Measurements from ENCODE around the gene ZG16.

DNA sequence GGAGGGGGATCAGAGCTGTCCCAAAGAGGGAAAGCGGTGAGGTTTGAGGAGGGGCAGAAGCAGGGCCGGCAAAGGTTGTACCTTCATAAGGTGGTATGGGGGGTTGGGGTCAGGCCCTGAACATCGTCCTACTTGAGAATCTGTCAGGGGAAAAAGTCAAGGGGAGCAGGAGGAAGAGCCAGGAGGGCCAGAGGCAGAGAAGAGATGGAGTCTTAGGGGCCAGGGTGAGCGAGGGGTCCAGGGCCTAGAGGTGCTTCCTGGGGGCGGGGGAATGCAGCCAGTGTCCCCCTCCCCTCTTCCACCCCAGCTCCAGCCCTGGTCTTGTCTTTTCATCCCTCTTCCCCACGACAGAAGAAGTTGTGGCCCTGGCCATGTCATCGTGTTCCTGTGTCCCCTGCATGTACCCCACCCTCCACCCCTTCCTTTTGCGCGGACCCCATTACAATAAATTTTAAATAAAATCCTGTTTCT, 32.7 kb downstream of the ZG16 start:
- TF ChIP-seq, protein P1, sequence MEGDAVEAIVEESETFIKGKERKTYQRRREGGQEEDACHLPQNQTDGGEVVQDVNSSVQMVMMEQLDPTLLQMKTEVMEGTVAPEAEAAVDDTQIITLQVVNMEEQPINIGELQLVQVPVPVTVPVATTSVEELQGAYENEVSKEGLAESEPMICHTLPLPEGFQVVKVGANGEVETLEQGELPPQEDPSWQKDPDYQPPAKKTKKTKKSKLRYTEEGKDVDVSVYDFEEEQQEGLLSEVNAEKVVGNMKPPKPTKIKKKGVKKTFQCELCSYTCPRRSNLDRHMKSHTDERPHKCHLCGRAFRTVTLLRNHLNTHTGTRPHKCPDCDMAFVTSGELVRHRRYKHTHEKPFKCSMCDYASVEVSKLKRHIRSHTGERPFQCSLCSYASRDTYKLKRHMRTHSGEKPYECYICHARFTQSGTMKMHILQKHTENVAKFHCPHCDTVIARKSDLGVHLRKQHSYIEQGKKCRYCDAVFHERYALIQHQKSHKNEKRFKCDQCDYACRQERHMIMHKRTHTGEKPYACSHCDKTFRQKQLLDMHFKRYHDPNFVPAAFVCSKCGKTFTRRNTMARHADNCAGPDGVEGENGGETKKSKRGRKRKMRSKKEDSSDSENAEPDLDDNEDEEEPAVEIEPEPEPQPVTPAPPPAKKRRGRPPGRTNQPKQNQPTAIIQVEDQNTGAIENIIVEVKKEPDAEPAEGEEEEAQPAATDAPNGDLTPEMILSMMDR (IDR thresholded peaks at IDR 0.05; ENCODE audit: low read depth, low read length, missing input control), result no peak
- TF ChIP-seq TAF1 (conservative IDR thresholded peaks at IDR 0.05) (no peak), HNF4G (IDR thresholded peaks at IDR 0.05) (no peak), JUND (IDR thresholded peaks at IDR 0.05) (no peak), RAD21 (IDR thresholded peaks at IDR 0.05) (no peak), SP1 (IDR thresholded peaks at IDR 0.05) (no peak)
- TF ChIP-seq, protein P2, sequence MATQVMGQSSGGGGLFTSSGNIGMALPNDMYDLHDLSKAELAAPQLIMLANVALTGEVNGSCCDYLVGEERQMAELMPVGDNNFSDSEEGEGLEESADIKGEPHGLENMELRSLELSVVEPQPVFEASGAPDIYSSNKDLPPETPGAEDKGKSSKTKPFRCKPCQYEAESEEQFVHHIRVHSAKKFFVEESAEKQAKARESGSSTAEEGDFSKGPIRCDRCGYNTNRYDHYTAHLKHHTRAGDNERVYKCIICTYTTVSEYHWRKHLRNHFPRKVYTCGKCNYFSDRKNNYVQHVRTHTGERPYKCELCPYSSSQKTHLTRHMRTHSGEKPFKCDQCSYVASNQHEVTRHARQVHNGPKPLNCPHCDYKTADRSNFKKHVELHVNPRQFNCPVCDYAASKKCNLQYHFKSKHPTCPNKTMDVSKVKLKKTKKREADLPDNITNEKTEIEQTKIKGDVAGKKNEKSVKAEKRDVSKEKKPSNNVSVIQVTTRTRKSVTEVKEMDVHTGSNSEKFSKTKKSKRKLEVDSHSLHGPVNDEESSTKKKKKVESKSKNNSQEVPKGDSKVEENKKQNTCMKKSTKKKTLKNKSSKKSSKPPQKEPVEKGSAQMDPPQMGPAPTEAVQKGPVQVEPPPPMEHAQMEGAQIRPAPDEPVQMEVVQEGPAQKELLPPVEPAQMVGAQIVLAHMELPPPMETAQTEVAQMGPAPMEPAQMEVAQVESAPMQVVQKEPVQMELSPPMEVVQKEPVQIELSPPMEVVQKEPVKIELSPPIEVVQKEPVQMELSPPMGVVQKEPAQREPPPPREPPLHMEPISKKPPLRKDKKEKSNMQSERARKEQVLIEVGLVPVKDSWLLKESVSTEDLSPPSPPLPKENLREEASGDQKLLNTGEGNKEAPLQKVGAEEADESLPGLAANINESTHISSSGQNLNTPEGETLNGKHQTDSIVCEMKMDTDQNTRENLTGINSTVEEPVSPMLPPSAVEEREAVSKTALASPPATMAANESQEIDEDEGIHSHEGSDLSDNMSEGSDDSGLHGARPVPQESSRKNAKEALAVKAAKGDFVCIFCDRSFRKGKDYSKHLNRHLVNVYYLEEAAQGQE (IDR thresholded peaks at IDR 0.05), result no peak
- TF ChIP-seq, protein P3, sequence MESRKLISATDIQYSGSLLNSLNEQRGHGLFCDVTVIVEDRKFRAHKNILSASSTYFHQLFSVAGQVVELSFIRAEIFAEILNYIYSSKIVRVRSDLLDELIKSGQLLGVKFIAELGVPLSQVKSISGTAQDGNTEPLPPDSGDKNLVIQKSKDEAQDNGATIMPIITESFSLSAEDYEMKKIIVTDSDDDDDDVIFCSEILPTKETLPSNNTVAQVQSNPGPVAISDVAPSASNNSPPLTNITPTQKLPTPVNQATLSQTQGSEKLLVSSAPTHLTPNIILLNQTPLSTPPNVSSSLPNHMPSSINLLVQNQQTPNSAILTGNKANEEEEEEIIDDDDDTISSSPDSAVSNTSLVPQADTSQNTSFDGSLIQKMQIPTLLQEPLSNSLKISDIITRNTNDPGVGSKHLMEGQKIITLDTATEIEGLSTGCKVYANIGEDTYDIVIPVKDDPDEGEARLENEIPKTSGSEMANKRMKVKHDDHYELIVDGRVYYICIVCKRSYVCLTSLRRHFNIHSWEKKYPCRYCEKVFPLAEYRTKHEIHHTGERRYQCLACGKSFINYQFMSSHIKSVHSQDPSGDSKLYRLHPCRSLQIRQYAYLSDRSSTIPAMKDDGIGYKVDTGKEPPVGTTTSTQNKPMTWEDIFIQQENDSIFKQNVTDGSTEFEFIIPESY (IDR thresholded peaks at IDR 0.05), result no peak

Data from liver (tissue), 3 donors.